IMR-90 (cell line): ENCODE results near the gene FER. TPM values are rescaled to one million over a fixed set of nuclear protein-coding genes. Genes with fewer than 3 reads are reported as not detected.
"Not testable (repeated sequence)": the region's sequence is repeated elsewhere in the genome, so short reads cannot be mapped to it uniquely, and the experiment has no call there.

Source experiments
- ATAC-seq: fragments of 200-7000 bp; cut with Tn5 transposase; 2 replicates; pipeline ENCODE4 v1.9.1; 2020; ENCODE audit warnings: low read depth, mild to moderate bottlenecking, moderate library complexity
- Bru-seq: library from RNA; stranded (reverse); fragments of 400-500 nt; gene quantifications from one replicate; lab custom pipeline; 2021; lab: Mats Ljungman, UMichigan
- BruChase-seq, 2 experiments: library from RNA; stranded (reverse); fragments of 400-500 nt; gene quantifications; one replicate each; lab custom pipeline; 2021; lab: Mats Ljungman, UMichigan
- BruUV-seq: library from RNA; stranded (reverse); fragments of 400-500 nt; replicated peaks from 2 replicates; lab custom pipeline; 2021; lab: Mats Ljungman, UMichigan
- CTCF ChIA-PET: fragments of 300-600 bp; formaldehyde crosslinking; extraction: SDS; loops from one replicate; lab custom pipeline; 2021; ENCODE audit warnings: antibody characterized with exemption; lab: Yijun Ruan, JAX
- POLR2A ChIA-PET: fragments of 300-600 bp; sonication (Branson Sonifier 250); formaldehyde crosslinking; loops from one replicate; lab custom pipeline; 2022; ENCODE audit warnings: antibody characterized with exemption; ENCODE audit not compliant: unreplicated experiment; lab: Charles Lee
- DNase-seq: peaks from one replicate; pipeline ENCODE4 v3.0.0; 2013
- H2AFZ ChIP-seq: replicated peaks from 2 replicates; pipeline ENCODE3; 2013; ENCODE audit warnings: low read length, mild to moderate bottlenecking; ENCODE audit not compliant: poor library complexity
- H2AK5ac ChIP-seq: 2 replicates; pipeline ENCODE4 v1.6.1; 2013; ENCODE audit warnings: low read depth, low read length, inconsistent platforms
- H2AK9ac ChIP-seq: replicated peaks from 2 replicates; pipeline ENCODE3; 2013; ENCODE audit warnings: mild to moderate bottlenecking, low read depth, low read length, moderate library complexity; ENCODE audit not compliant: poor library complexity
- H2BK120ac ChIP-seq: 2 replicates; pipeline ENCODE4 v1.6.1; 2013; ENCODE audit warnings: low read depth, low read length, inconsistent platforms
- H2BK15ac ChIP-seq: 3 replicates; pipeline ENCODE4 v1.6.1; 2013; ENCODE audit warnings: low read depth, low read length, inconsistent platforms
- H2BK20ac ChIP-seq: 2 replicates; pipeline ENCODE4 v1.6.1; 2013; ENCODE audit warnings: low read depth, mild to moderate bottlenecking, inconsistent platforms, low read length, moderate library complexity
- H2BK5ac ChIP-seq: 2 replicates; pipeline ENCODE4 v1.6.1; 2013; ENCODE audit warnings: mild to moderate bottlenecking, low read depth, low read length, inconsistent platforms; ENCODE audit not compliant: poor library complexity, severe bottlenecking
- H3K14ac ChIP-seq: replicated peaks from 2 replicates; pipeline ENCODE4 v1.6.1; 2013; ENCODE audit warnings: low read depth, low read length, inconsistent platforms
- H3K18ac ChIP-seq: 2 replicates; pipeline ENCODE4 v1.6.1; 2013; ENCODE audit warnings: low read depth, low read length, control low read depth
- H3K23ac ChIP-seq: 2 replicates; pipeline ENCODE4 v1.6.1; 2013; ENCODE audit warnings: low read depth, low read length, inconsistent platforms
- H3K27ac ChIP-seq: 2 replicates; pipeline ENCODE4 v1.5.1; 2013; ENCODE audit warnings: mild to moderate bottlenecking, control low read depth, low read length; ENCODE audit not compliant: insufficient read depth
- H3K27me3 ChIP-seq: 2 replicates; pipeline ENCODE4 v1.6.1; 2013; ENCODE audit warnings: low read length; ENCODE audit not compliant: control insufficient read depth, insufficient read depth
- H3K36me3 ChIP-seq: 2 replicates; pipeline ENCODE4 v1.6.1; 2013; ENCODE audit warnings: low read length, mixed read lengths; ENCODE audit not compliant: control insufficient read depth, insufficient read depth
- H3K4ac ChIP-seq: 2 replicates; pipeline ENCODE4 v1.6.1; 2013; ENCODE audit warnings: low read depth, low read length, inconsistent platforms
- H3K4me1 ChIP-seq: 2 replicates; pipeline ENCODE4 v1.6.1; 2013; ENCODE audit warnings: low read length, mixed read lengths; ENCODE audit not compliant: control insufficient read depth, insufficient read depth
- H3K4me2 ChIP-seq: 2 replicates; pipeline ENCODE4 v1.6.1; 2013; ENCODE audit warnings: low read depth, mild to moderate bottlenecking, control low read depth, low read length, moderate library complexity
- H3K4me3 ChIP-seq: 2 replicates; pipeline ENCODE4 v1.5.1; 2013; ENCODE audit warnings: low read depth, mild to moderate bottlenecking, control low read depth, low read length, moderate library complexity; ENCODE audit not compliant: insufficient read depth
- H3K56ac ChIP-seq: 2 replicates; pipeline ENCODE4 v1.6.1; 2013; ENCODE audit warnings: low read length, inconsistent platforms; ENCODE audit not compliant: insufficient read depth; ENCODE audit errors: extremely low read depth
- H3K79me1 ChIP-seq, 2 experiments: 2 replicates each; pipeline ENCODE4 v1.6.1; 2013; ENCODE audit warnings: low read length in 2 of 2, inconsistent platforms in 1 of 2, low read depth in 1 of 2
- H3K9ac ChIP-seq: 2 replicates; pipeline ENCODE4 v1.6.1; 2013; ENCODE audit warnings: low read depth, low read length, control low read depth
- H3K9me1 ChIP-seq: 2 replicates; pipeline ENCODE4 v1.6.1; 2013; ENCODE audit warnings: low read length, inconsistent platforms; ENCODE audit not compliant: insufficient read depth
- H3K9me3 ChIP-seq: 2 replicates; pipeline ENCODE4 v1.6.1; 2013; ENCODE audit warnings: low read length; ENCODE audit not compliant: control insufficient read depth, insufficient read depth
- H4K20me1 ChIP-seq: 2 replicates; pipeline ENCODE4 v1.6.1; 2013; ENCODE audit warnings: low read length, inconsistent platforms; ENCODE audit not compliant: insufficient read depth
- H4K5ac ChIP-seq: 2 replicates; pipeline ENCODE4 v1.6.1; 2013; ENCODE audit warnings: mild to moderate bottlenecking, low read depth, low read length, control low read depth
- H4K8ac ChIP-seq, 2 experiments: 2 replicates each; pipeline ENCODE4 v1.6.1; 2013; ENCODE audit warnings: low read depth in 2 of 2, low read length in 2 of 2, control low read depth in 1 of 2, inconsistent platforms in 1 of 2
- H4K91ac ChIP-seq: 2 replicates; pipeline ENCODE4 v1.6.1; 2013; ENCODE audit warnings: low read depth, low read length, inconsistent platforms; ENCODE audit not compliant: insufficient read depth
- BHLHE40 ChIP-seq: fragments of 150-350 bp; IDR thresholded peaks from 2 replicates; pipeline ENCODE4 v1.6.1; 2016; ENCODE audit warnings: mild to moderate bottlenecking, low read depth, low read length
- MXI1 ChIP-seq: IDR thresholded peaks from 2 replicates; pipeline ENCODE4 v1.6.1; 2012; ENCODE audit warnings: low read depth, mild to moderate bottlenecking, low read length, moderate library complexity, borderline replicate concordance
- WGBS, 2 experiments: methylation state at CpG; one replicate each; pipeline versions ENCODE4 v1.1.5 to v1.1.7; 2013; ENCODE audit warnings: missing lambda C conversion rate in 2 of 2; ENCODE audit not compliant: insufficient read length in 1 of 2; ENCODE audit errors: extremely low coverage in 2 of 2; 5-methylcytosine and 5-hydroxymethylcytosine counted together
- dilution Hi-C: fragments of 300-500 bp; cut with HindIII; formaldehyde crosslinking; loops from one replicate; pipeline ENCODE4 v1.14.3; 2018; ENCODE audit warnings: low sequenced_read_pairs; ENCODE audit not compliant: unreplicated experiment
- in situ Hi-C: fragments of 300-500 bp; cut with MboI; formaldehyde crosslinking; loops from 3 replicates; pipeline ENCODE4 v1.14.3; 2019; ENCODE audit warnings: low sequenced_read_pairs, inconsistent platforms, mixed read lengths
- intact Hi-C: fragments of 100-400 bp; cut with micrococcal nuclease; formaldehyde crosslinking; loops from 2 replicates; pipeline ENCODE4 v1.10.0; 2022
- long read RNA-seq: library from polyadenylated mRNA; unstranded; transcript quantifications from one replicate; pipeline ENCODE4 v2.0.0, GENCODE V29; 2021; ENCODE audit not compliant: unreplicated experiment
- polyA plus RNA-seq, 3 experiments: library from polyadenylated mRNA; depleted of rRNA; stranded (reverse); fragments of >200 nt; gene quantifications; 2 replicates each; pipeline ENCODE4 v1.2.3, GENCODE V29; 2012; ENCODE audit warnings: low replicate concordance in 1 of 3
- total RNA-seq: library from RNA; depleted of rRNA; stranded (reverse); fragments of >200 nt; gene quantifications from 2 replicates; pipeline ENCODE4 v1.2.3, GENCODE V29; 2012; rRNA removed

The FER gene
- total RNA-seq (32.4 and 39.2 TPM in 2 replicates), polyA plus RNA-seq (2012; rRNA removed) (2.6 and 3.5 TPM in 2 replicates), Bru-seq, nascent RNA (percentile 74 among the genes with signal in this experiment), BruChase-seq, experiment 1, labeled RNA remaining after a 6-hour chase (percentile 61 among the genes with signal in this experiment), BruChase-seq, experiment 2, labeled RNA remaining after a 2-hour chase (percentile 68 among the genes with signal in this experiment)
- 0.36 and 1.5 TPM in 2 replicates for polyA plus RNA-seq (2012; cell fraction: cytosol; rRNA removed)
- polyA plus RNA-seq (2012; cell fraction: nucleus; rRNA removed; ENCODE audit: low replicate concordance) = 0.65 and 7.8 TPM in 2 replicates
- long read RNA-seq, partial matches to known transcripts = 2 of 10 reads
- long read RNA-seq, other reads (novel, unspliced or antisense) = 8 of 10 reads

GRCh38 chr5:108747774-108748400, at the start of gene FER:
TSS of gene FER (plus strand) at chr5:108747897. CDS start at chr5:108798183, 50,286 bp downstream.
- ChIA-PET POLR2A (interaction anchor here (0.6 to 1.3 kb wide), 2 partner anchors 16 to 20 kb away, joined by 5 to 14 read pairs; no protein-coding TSS in a partner anchor), CTCF (interaction anchor here (0.5 kb wide), 1 partner anchor 629 kb away, joined by 3 read pairs; no protein-coding TSS in a partner anchor)
- Histone ChIP-seq H4K20me1 (no peaks in the 10 kb centered on the region), H3K36me3 (no peaks in the 10 kb centered on the region), H4K8ac (peak within 1 kb of the TSS; percentile 62 to 92), H3K9me1 (no peaks in the 10 kb centered on the region), H4K5ac (peak within 1 kb of the TSS; percentile 45), H3K9ac (peak within 1 kb of the TSS; percentile 85), H3K79me1 (peaks cover 0 to 23% of the 10 kb centered on the region in 2 experiments; a peak in 3 of 4 replicates), H3K4ac (peak within 1 kb of the TSS; percentile 95), H2BK120ac (peak within 1 kb of the TSS; percentile 88), H2AK5ac (peak within 1 kb of the TSS; percentile 22; the same call in 1 of the 2 replicates), H2BK20ac (0 out of 2 replicates have a peak within 1 kb of the TSS, but pooled peaks have one; percentile 13), H3K14ac (peak within 1 kb of the TSS; percentile 95), H2AK9ac (peak within 1 kb of the TSS; percentile 96), H3K9me3 (no peaks in the 10 kb centered on the region), H3K4me1 (no peaks in the 10 kb centered on the region), H2BK5ac (peak within 1 kb of the TSS; percentile 95), H3K4me2 (peak within 1 kb of the TSS; percentile 100), H3K56ac (peak within 1 kb of the TSS; percentile 97), H3K27ac (peak within 1 kb of the TSS; percentile 91), H2AFZ (peak within 1 kb of the TSS; percentile 98), H3K18ac (peak within 1 kb of the TSS; percentile 82), H3K4me3 (peak within 1 kb of the TSS; percentile 83), H3K27me3 (no peaks in the 10 kb centered on the region), H3K23ac (peak within 1 kb of the TSS; percentile 91), H4K91ac (peak within 1 kb of the TSS; percentile 82), H2BK15ac (no peak within 1 kb of the TSS)
- DNase-seq (peak; percentile 79), ATAC-seq (no peak)
- 0% methylated on average over 2 of the region's 21 CpGs; no CpG with 5 or more reads in 1 of the 2 experiments for WGBS, 2 experiments
- dilution Hi-C loops = no loop called here
- in situ Hi-C loops = no loop called here
- no peak for TF ChIP-seq MXI1
- TF ChIP-seq BHLHE40 = 0 out of 2 replicates have a peak, but pooled peaks have one; percentile 1
- BruUV-seq = TSS peak; percentile 91
- intact Hi-C loops = loop anchor here (1.0 to 10.0 kb wide), 8 partner anchors 54 to 937 kb away; partner anchors contain the start of gene MAN2A1

- DNase-seq, H2BK20ac ChIP-seq, H3K4me1 ChIP-seq, H3K18ac ChIP-seq, H2BK5ac ChIP-seq, H3K9me3 ChIP-seq, H3K36me3 ChIP-seq, dilution Hi-C loops, H2AK5ac ChIP-seq, H3K27me3 ChIP-seq, H2BK15ac ChIP-seq, POLR2A ChIA-PET, H3K27ac ChIP-seq, H4K20me1 ChIP-seq, H4K8ac ChIP-seq, in situ Hi-C loops, H2AFZ ChIP-seq, H3K4me3 ChIP-seq, H3K56ac ChIP-seq, ATAC-seq, H4K5ac ChIP-seq, H3K4me2 ChIP-seq, H3K9me1 ChIP-seq, H3K4ac ChIP-seq, BruUV-seq, H3K79me1 ChIP-seq, intact Hi-C loops, H2AK9ac ChIP-seq, CTCF ChIA-PET, H4K91ac ChIP-seq, H3K9ac ChIP-seq, H3K23ac ChIP-seq, H3K14ac ChIP-seq, H2BK120ac ChIP-seq: not testable (repeated sequence)
- WGBS, 2 experiments = no CpG with 5 or more reads among the region's 5 CpGs
These were observed 47.3 kb upstream of the FER start for GRCh38 chr5:108700388-108700787.
